Activated CD4-positive, CD25-positive, alpha-beta regulatory T cell treated with anti-CD3 and anti-CD28 coated beads, Interleukin-2, amount 50 U/mL, for 72 hours (primary cell): Measurements from ENCODE around the gene PPEF1.
"Not testable (repeated sequence)": the region's sequence is repeated elsewhere in the genome, so short reads cannot be mapped to it uniquely, and the experiment has no call there.

Source experiments
- DNase-seq: peaks from one replicate; pipeline ENCODE4 v3.0.0; 2021

The PPEF1 gene

DNA sequence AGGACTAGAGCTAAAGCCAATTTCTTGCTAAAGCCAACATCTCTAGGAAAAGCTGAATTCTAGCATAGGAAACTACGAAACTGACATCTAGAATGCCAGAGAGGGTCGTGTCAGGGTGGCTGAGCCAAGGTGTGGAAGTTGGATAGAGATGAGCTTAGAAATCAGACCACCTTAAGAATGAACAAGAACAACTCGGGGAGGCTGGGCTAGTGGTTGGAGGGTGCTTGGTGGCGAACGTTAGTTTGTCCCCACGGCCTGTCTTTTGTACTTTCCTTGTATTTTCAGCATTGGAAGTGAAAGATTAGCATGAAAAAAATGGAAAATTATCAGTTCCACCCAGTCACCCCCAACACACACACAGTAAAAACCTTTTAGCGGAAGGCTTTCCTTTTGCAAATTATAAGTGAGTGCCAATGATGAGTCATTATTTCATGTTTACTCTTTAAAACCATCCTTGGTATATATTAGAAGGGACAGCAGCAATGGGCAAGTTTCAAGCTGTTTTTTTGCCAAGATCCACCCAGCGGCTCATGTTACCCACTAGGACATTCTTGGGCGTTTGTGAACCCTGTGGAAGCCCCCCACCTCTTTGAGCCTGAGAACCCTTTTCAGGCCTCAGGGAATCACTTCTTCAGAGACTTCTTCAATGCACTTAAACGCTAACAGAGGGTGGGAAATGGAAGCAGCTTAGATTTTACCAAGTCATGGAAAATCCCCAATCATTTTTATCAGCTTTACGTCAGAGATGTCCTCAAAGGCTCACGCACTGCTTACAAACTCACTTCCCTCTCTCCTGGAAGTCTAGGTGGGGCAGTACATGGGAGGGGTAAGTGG is 4.9 kb upstream of the PPEF1 start:
- no peak for DNase-seq

DNA sequence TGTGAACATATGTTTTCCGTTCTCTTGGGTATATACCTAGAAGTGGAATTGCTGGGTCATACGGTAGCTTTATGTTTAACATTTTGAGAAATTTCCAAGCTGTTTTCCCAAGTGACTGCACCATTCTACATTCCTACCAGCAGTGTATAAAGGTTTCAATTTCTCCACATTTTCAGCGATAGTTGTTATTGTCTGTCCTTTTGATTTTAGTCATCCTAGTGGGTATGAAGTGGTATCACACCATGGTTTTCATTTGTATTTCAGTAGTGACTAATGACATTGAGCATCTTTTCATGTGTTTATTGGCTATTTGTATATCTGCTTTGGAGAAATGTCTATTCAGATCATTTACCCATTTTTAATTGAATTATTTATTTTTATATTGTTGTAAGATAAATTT is 2.4 kb downstream of the PPEF1 start:
- no peak for DNase-seq

DNA sequence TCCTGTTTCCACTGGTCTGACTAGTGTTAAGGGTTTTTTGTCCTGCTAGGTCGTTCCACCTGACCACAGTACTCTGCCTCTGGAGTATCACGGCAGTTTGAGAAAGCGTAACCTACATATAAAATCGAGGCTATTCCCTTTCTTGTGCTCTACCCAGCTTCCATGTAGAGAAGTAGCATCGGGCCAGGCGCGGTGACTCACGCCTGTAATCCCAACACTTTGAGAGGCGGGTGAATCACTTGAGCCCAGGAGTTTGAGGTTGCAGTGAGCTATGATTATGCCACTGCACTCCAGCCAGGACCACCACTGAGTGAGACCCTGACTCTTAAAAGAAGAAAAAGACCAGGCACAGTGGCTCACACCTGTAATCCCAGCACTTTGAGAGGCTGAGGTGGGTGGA is 7.5 kb downstream of the PPEF1 start:
- no peak for DNase-seq

DNA sequence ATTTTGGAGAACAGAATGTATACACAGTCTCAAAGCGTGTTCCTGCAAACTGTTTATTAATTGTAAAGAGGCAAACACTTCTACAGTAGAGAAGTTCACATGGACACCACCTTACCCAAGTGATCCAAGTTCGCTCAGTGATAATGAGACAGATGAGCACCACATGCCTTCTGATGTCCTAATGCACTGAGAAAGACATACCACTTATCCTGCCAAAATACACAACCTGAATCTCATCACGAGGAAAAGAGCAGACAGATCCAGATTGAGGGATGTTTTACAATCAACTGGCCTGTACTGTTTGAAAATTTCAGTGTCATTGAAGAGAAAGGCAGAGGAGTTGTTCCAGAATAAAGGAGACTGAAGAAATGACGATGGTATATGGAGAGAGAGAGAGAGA is 12.4 kb downstream of the PPEF1 start:
- DNase-seq, result no peak

DNA sequence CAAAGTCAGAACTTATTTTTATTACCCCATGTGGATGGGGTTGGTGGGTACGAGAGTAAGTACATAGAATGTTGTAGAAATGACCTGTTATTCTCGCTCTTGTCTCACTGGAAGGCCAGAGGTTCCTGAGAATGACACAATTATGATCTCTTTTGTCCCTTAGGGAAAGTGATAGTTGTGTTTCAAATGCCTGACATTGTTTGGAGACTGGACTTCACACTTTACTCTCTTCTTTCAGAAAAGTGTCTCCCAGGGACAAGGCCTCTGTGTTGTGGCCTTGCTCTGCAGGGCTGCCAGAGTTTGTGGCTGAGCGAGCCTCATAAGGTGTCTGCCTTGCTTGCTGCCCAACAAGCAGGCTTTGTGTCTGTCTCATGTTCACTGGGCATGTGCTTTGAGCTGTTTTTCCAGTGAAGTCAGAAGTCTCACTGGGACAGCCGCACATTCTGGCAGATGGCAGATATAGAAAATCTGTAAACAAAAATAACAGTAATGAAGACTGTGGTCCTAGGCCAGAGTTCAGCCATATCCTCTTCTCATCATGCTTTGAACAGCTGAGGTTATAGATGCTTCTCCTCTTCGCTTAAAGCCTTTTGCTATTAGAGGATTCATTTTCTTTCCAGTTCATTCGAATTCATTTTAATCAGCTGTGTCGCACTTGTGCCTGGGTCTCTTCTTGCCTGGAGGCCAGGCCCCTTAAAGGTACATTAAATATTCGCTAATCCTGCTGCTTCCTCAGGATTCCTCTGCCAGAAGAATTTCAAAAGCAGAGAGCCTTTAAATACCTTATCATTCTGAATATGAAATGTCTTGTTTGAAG is 14.4 kb downstream of the PPEF1 start:
- no peak for DNase-seq

DNA sequence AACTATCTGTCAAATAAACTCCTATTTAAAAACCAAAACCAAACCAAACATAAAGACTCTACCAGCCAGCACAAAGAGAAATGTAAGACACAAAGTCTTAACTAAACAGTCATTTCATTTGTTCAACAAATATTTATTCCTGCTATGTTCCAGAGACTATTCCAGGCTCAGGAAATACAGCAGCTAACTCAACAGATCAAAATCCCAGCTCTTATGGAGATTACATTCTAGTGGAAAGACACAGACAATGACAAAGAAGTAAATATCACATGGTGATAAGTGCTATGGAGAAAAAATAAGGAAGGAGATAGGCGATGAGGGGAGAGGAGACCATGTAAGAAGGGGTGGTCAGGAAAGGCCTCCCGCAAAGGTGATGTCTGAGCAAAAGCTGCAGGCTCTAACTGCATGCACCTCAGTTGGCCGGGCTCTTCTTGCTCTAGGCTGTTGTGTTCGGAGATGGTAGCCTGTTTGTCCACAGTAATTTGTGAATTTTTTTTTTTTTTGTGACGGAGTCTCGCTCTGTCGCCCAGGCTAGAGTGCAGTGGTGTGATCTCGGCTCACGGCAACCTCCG is 15.1 kb downstream of the PPEF1 start:
- no peak for DNase-seq

DNA sequence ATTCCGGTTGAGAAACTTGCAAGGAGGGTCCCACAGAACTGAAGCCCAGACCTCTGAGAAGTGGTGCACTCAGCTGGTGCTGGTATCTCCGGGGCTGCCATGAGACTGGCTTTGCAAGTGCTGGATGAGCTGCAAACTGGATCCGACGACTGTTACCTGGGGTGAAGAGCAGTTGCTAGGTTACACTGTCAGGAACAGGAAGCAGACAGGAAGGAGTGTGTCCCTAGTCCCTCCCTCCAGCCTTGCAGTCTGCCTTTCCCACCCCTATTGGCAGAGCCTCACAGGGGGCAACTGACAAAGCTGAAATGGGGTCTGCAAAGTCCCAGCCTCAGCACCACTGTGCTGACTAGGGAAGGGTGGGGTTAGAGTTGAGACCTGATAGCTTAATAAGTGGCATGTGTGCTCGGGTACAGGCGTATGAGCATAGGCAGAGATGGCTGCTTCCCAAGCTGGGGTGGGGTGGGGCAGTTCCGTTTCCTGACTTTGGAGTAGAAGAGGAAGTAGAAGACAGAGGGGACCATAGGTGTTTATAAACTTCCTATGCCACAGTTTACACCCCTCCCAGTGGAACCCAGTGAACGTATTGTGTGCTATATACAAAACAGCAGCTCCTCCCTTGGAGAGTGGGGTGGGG is 18.0 kb downstream of the PPEF1 start:
- DNase-seq, result no peak

DNA sequence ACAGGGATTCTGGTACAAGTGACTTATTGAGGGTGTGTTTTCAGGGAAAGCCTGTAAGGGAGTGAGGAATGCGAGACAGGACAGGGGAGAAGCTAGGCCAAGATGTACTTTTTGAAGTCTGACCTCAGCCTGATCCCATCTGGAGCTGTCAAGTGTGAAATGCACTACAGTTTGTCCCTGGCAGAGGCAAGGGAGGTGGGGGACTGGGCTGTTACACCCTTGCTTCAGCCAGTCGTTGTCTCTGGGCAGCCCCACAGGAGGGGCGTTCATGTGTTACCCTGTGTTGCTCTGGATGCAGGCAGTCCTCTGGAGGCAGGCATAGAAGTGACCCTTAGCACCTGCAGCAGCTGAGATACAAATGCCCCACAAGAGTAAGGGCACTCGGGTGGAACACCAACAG is 25.8 kb downstream of the PPEF1 start:
- DNase-seq, result no peak

DNA sequence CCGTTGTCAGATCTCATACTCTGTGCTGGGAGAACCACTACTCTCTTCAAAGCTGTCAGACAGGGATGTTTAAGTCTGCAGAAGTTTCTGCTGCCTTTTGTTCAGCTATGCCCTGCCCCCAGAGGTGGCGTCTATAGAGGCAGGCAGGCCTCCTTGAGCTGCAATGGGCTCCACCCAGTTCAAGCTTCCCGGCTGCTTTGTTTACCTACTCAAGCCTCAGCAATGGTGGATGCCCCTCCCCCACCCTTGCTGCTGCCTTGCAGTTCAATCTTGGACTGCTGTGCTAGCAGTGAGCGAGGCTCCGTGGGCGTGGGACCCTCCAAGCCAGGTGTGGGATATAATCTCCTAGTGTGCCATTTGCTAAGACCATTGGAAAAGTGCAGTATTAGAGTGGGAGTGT is 32.2 kb downstream of the PPEF1 start:
- not testable (repeated sequence) for DNase-seq

DNA sequence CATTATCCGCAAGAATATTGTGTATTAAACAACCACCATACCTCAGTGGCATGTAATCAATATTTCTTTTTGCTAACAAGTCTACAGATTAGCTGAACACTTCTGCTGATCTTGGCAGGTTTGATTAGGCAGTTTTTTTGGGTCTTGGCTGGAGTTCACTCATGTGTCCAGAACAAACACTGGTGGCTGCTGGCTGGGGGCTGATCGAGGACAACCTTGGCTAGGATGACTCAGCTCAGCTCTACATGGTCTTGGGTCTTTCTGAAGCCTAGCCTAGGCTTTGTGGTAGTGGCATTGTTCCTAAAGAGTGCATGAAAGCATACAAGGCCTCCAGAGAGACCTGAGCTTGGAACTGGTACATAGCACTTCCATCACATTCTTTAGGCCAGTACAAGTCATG is 41.1 kb downstream of the PPEF1 start:
- no peak for DNase-seq

DNA sequence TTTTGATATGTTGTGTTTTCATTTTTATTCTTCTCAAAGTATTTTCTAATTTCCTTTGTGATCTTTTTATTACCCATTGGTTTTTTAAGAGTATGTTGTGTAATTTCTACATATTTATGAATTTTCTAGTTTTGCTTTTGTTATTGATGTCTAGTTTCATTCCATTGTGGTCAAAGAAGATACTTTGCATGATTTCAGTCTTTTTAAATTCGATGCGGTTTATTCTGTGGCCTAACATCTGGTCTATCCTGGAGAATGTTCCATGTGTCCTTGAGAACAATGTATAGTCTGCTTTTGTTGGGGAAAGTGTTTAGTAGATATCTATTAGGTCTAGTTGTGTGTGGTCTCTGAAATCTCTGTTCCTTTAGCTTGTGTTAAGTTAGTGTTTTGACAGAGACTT is 46.2 kb downstream of the PPEF1 start:
- DNase-seq, result no peak

DNA sequence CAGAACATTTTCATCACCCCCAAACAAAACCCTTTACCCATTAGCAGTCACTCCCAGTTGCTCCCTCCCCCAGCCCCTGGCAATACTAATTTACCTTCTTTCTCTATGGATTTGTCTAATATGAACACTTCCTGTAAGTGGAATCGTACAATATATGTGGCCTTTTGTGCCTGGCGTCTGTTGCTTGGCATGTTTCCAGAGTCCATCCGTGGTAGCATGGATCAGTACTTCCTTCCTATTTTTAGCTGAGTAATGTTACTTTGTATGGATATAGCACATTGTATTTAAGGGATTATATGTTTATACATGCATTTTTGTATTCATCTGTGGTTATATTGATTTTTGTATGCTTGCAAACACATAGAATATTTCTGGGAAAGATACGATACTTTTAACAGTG is 48.2 kb downstream of the PPEF1 start:
- DNase-seq, result no peak

DNA sequence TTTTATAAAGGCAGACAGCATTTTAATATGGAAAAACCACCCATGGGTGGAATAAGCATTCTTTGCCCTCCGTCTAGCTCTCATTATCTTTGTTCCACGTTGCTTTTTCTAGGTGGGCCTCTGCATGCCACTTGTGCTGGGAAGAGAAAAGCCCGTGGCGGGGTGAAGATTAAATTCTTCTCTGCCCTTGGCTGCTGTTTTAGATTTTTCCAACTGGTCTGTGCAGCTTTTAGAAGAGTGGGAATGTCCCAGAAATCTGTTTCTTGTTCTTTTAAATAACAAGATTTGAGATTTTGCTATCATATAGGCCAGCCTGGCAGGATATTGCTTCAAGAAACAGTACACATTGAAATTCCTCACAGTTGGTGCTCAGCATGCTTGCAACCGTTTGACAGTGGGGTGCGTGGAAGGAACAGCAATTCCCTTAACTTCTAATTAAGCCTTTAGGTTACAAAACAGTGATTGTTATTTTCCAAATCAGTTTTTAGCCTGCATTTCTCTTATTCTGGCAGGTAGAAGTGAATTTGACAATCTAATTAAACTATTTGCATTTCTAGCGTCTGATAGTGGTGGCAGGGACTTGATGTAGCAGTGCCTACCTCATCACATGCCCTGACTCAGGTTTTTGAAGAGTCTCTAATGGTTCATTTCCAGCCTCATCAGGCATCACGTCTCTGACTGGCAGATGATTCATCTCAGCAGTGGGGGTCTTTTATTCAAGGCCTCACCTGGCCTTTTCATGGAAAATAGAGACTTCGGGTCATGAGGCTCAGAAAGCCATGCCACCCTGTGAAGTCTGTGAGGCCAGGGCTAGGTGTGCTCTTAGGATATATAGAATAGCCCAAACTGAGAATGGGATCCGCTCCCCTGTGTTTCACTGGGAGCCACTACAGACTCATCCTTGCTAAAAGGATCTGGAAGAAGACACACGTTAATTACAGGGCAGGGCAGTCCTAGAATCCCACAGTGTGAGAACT is 50.8 kb downstream of the PPEF1 start:
- no peak for DNase-seq

DNA sequence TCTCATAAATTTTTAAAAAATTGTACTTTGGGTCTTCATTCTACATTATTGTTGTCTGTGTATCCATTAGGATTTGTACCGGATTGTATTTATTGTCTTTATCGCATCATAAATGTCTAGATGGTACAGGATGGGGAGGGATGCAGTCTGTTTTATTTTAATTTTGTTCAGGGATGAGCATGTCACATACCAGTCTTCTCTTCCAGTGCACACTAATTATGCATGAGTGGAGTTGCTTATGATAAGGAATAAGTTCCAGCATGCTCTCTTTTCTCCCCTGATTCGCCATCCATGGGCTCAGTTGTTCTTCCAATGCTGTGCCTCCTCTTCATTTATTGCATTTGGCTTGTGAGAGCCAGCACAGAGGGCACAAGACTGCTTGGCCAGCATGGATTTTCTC is 54.3 kb downstream of the PPEF1 start:
- no peak for DNase-seq

DNA sequence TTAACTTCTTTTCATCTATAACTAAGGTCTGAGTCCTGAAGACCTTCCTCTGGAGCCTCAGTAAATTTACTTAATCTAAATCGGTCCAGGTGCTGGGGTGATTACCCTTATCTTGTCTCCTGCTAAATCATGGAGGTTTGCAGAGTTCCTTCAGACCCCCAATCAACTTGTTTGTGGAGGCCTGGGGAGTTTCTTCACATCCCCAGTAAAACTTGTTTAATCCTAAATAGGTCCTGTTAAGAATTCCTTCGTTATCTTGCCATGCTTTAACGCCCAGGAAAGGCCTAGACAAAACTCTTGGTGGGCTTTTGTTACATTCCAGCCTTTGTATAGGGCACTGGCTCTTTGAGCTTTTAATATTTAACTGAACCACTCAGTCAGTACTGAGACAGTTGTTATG is 55.7 kb downstream of the PPEF1 start:
- not testable (repeated sequence) for DNase-seq

DNA sequence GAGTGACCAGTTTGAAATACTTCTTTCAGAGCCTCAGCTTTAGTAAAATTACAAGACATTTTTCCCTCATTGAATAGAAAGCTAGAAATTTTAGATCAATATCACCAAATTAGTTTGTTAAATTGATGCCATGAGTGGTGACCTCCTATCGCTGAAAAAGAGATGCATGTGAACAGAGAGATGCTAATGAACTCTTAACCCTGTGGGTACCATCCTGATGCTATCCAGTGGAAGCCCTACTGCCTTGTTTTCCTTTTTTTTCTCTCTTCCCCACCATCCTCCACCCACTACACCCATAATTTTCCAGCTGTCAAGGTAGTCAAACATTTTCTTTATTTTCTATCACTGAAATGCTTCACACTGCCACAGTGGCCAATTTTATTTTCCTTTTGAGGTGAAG is 61.9 kb downstream of the PPEF1 start:
- DNase-seq, result no peak

DNA sequence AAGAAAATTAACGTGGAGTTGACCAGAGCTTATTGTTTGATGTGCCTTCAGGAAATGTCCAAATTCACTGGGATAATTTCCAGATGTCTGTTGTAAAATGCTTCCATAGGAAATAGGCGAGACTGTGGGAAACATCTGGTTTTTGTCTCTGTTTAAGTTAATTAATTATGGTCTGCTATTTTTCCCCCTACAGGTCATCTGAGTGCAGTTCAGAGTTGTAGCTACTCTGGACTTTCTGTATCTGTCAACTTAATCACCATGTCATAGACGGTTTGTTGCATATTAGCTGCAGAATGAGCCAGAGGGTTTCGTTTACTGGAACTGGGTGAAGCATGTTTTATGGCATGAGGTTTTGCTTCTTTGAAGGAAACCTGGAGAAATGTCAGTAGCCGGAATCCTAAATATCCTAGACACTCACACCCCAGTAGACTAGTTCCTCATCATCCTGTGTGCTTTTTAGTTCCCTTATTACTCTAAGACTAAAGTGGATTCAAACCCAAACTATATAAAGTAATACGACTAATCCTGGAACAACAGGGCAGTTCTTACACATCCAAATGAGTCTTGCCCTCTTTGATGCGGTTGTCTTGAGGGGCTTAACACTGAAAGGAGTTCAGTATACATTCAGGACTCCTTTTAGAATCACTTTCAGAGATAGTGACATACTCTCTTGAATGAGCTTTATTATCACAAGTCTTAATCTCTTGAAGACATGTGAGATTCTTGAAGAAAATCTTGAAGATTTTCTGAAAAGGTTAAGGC is 62.5 kb downstream of the PPEF1 start:
- no peak for DNase-seq

DNA sequence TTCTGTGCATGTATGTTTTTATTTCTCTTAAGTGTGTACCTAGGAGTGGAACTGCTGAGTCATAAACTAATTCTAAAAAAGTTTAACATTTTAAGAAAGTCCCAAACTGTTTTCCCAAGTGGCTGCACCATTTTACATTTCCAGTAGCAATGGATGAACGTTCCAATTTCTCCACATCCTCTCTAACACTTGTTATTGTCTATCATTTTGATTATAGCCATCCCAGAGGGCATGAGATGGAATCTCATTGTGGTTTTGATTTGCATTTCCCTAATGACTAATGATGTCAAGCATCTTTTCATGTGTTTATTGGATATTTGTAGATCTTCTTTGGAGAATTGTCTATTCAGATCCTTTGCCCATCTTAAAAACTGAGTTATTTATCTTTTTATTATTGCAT is 82.5 kb downstream of the PPEF1 start:
- DNase-seq, result no peak

DNA sequence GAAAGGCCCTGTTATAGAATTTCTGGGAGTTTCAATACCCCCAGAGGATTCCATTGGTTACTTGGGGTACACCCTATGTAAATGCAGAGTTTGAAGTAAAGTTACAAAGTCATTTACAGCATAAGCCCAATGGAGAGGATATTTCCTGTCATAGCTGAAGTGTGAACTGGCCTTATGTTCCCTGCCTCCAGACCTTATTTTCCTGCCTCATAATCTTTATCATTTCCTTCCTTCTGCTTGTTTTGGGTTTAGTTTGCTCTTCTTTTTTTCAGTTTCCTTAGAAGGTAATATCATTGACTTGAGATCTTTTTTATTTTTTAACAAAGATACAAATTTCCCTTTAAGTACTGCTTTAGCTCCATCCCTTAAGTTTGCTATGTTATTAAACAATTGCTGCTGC is 85.4 kb downstream of the PPEF1 start:
- DNase-seq, result no peak

DNA sequence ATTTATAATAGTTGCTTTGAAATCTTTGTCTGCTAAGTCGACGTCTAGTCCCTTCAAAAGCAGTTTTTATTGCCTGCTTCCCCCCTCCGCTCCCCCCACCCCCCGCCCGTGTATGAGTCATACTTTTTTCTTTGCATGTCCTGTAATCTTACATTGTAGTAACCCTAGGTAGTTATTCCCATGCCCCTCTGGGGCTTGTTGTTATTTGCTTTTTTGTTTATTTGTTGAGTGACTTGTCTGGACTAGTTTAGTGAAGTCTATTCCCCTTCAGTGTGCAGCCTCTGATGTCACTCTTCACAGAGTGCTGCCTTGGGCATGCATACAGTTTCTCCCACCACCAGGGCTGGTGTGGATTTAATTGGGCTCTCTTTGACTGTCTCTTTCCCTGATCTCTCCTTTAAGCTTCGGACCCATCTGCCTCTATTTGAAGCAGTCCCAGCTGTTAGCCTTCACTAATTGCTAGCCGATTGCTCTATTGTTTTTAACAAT is 86.2 kb downstream of the PPEF1 start:
- DNase-seq, result no peak

DNA sequence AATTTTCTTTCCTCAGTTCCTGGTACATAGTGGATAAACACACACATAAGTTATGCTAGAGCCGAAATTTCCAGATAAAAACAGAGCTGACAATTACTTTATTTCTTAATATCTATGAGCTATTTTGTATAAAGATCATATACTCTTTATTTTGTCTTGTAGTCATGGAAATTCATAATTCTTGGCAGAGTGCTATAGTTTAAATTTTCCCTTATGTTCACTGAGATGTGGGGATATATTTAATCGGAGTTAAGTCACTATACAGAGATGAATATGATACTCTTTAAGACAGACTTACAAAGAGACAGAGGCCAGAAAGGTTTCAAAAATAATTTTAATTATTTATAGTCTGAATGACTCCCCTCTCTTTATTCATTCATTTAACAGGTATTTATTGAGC is 89.7 kb downstream of the PPEF1 start:
- DNase-seq, result no peak
